ENCODE measurements around the gene ARHGEF10L.
"Not testable (repeated sequence)": the region's sequence is repeated elsewhere in the genome, so short reads cannot be mapped to it uniquely, and the experiment has no call there.

ARHGEF10L gene

DNA sequence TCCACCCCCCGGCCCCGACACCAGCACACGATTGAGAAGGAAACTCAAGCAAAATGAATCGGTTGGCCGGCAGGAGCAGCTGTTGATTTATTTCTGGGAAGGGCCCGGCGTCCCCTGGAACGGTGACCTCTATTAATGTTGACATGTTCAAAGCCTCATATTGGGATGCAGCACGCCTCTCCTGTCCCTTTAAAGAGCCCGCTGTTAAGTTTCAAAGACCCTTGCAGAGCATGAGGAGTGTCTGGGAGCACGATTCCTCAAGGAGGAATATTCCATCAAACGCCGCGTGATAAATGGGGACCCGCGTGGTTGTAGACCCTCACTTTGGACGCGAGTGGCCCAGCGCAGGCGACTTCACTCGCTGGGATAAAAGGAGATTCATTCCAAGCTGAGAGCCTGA is 194.2 kb downstream of the ARHGEF10L start:
- FAIRE-seq (no peak), DNase-seq (ENCODE audit: low spot score) (no peak)

DNA sequence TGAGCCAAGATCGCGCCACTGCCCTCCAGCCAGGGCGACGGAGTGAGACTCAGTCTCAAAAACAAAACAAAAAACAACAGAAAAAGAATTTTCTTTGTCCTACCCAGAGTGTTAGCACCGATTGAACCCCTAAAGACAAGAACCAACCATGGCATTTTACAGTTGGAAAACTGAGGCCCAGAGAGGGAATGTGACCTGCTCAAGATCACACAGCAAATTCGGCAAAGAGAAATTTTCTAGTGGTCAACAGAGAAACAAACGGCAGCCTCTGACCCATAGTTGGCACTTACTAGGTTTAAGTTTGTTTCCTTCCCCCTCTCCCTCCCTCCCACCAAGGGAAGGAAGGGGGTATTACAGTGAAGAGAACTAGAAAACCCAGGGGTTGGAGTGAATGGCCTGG is 195.1 kb downstream of the ARHGEF10L start:
- FAIRE-seq: no peak
- DNase-seq (ENCODE audit: low spot score): no peak

DNA sequence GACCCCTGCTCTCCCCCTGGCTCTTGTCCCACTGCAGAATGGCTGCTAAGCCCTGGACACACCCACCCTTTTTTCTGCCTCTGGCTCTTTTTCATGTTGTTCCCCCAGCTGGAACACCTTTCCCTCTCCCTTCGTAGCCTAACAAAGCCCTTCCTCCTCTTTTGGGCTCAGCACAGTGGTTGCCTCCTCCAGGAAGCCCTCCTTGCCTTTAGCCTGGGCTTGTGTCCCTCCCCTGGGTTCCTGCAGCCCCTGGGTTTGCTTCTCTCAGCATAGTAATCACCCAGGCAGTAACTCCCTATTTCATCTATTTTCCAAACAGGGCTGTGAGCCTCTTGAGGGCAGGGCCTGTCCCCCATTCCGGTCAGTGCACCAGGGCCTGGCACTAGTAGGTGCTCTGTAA is 195.8 kb downstream of the ARHGEF10L start:
- DNase-seq (ENCODE audit: low spot score) (no peak), FAIRE-seq (no peak)

GRCh38 chr1:17735793-17736192 is 196.3 kb downstream of the ARHGEF10L start:
- DNase-seq (ENCODE audit: low spot score) (no peak), FAIRE-seq (no peak)

- DNase-seq (ENCODE audit: low spot score) (no peak), FAIRE-seq (no peak)
These were observed 197.1 kb downstream of the ARHGEF10L start for GRCh38 chr1:17736625-17737024.

GRCh38 chr1:17739050-17739449 is 199.6 kb downstream of the ARHGEF10L start:
- DNase-seq (ENCODE audit: low spot score) (no peak), FAIRE-seq (no peak)

DNA sequence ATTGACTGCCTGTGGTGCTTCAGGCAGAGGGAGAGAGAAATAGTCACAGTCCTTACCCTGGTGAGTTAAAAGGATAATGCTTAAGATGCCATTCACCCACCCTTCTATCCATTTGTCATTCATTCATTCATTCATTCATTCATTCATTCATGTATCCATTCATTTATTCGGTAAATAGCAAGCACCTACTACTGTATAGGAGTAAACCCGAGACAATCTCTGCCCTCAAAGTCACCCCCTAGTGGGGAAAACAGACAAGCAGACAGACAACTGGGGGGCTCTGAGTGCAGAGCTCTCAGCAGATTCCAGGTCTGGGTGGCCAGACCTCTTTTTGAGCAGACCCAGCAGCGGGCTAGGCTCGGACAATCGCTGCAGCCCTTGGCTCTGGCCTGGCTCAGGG is 201.6 kb downstream of the ARHGEF10L start:
- FAIRE-seq: no peak
- DNase-seq (ENCODE audit: low spot score): no peak

GRCh38 chr1:17742583-17742982 is 203.1 kb downstream of the ARHGEF10L start:
- FAIRE-seq (no peak), DNase-seq (ENCODE audit: low spot score) (no peak)

DNA sequence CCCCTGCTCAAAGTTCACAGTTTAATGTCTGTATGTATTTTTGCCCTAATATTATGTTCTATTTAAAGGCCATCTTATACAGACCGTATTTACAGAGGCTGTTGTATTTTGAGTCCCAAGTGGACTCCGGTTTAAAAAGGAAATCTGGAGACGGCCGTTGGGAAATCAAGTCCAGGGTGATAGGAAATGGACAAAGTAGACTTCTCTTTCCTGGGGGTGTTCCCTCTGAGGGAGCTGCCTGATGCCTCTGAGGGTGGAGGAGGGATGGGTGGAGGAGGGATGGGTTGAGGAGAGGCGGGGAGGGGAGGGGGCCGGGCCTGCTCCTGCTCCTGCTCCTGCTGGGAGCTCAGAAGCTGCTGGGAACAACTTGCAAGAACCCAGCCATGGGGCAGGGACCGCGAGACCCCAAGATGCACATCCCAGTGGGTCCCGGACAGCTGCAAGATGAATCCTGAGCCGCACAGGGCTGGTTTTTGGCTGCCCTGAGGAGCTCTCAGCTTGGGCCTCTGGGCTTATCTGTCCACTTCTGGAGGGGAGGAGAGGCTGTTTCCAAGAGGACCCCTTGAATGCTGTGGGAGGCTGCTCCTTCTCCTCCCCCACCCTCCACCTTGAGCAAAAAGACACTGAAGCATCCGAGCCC is 203.6 kb downstream of the ARHGEF10L start:
- DNase-seq (ENCODE audit: low spot score): no peak

DNA sequence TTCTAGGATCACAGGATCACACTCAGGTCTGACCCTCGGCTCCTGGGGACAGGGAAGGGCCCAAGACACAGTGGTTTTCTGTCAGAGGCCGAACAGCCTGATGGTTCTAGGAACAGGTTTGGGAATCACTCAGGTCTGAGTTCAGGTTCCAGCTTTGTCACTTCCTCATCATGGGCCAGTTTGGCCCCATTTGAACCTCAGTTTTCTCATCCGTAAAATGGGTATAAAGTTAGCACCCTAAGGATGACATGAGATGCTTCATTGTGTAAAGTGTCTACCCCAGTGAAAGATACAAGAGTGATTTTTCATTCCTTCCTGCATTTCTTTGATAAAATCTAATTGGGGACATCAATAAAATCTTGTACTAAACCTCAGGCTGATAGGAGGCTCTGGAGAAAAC is 204.4 kb downstream of the ARHGEF10L start:
- FAIRE-seq: no peak

More for the DNA sequence above, 203.6 kb downstream of the ARHGEF10L start:
- no peak for FAIRE-seq

DNA sequence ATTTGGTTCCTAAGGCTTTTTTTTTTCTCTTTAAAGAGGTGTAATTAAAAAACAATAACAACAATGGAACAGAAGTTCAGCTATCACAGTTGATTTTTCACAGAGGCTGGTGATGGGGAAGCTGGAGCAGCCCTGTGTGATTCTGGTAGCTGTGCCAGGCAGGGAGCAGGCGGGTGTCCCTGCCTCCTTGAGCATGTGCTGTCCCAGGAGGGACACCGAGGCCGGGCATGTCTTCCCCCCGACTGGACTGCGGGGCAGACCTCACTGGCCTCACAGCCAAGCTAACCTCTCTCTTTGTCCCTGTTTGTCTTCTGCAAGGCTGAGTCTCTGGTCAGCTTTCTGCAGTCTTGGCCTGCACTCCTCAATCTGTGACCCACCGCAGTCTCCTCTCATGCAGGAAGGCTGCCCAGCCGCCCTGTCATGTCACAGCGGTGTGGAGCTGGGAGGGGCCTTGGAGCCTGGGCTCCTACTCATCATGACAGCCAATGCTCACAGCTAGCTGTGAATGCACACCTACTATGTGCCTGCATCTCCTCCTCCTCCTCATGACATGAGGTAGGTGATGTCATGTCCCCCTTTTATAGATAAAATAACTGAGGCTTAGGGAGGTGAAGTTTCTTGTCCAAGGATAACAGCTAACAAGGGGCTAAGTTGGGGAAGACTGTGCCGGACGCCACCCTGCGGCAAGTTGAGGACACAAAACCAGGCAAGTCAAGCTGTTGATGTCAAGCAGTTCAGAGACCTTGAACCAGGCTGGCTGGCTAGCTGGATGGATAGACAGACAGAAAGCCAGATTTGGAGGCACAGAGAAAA is 205.4 kb downstream of the ARHGEF10L start:
- FAIRE-seq: no peak
- DNase-seq (ENCODE audit: low spot score): no peak

More for the DNA sequence above, 204.4 kb downstream of the ARHGEF10L start:
- DNase-seq (ENCODE audit: low spot score): no peak

GRCh38 chr1:17745479-17745955 is 206.0 kb downstream of the ARHGEF10L start:
- DNase-seq (ENCODE audit: low spot score) (no peak), FAIRE-seq (no peak)

DNA sequence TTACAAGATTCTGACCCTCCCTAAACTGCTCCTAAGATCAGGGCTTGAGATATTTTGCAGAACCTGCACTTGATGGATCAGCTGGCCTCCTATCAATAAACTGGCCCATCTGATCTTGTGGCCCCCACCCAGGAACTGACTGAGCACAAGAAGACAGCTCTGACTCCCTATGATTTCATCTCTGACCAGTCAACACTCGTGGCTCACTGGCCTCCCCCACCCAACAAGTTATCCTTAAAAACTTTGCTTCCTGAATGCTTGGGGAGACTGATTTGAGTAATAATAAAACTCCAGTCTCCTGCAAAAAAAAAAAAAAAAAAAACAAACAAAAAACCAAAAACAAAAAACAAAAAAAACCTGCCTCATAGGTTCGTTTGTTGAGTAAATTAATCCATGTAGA is 206.8 kb downstream of the ARHGEF10L start:
- FAIRE-seq; DNase-seq (ENCODE audit: low spot score): not testable (repeated sequence)

DNA sequence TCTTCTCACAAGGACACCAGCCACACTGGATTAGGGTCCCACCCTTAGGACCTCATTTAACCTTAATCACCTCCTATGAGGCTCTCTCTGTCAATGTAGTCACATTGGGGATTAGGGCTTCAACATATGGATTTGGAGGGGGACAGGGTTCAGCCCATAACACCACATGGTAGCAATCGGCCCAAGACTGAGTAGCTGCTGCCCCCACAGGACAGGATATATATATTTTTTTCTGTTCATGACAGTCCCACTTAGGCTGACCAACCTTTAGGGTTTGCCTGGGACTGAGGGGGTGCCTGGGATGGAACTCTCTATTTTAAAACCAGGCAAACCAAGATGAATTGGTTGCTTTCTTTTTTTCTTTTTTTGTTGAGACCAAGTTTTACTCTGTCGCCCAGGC is 207.4 kb downstream of the ARHGEF10L start:
- FAIRE-seq (no peak), DNase-seq (ENCODE audit: low spot score) (no peak)

Measured in urothelium cell line (cell line).